ENCODE results near the gene CFAP20. TPM values are rescaled to one million over a fixed set of nuclear protein-coding genes. Genes with fewer than 3 reads are reported as not detected.
"Not testable (repeated sequence)": the region's sequence is repeated elsewhere in the genome, so short reads cannot be mapped to it uniquely, and the experiment has no call there.

CFAP20 gene
- total RNA-seq, 1 experiment from 2014 or later: 59.7 TPM

DNA sequence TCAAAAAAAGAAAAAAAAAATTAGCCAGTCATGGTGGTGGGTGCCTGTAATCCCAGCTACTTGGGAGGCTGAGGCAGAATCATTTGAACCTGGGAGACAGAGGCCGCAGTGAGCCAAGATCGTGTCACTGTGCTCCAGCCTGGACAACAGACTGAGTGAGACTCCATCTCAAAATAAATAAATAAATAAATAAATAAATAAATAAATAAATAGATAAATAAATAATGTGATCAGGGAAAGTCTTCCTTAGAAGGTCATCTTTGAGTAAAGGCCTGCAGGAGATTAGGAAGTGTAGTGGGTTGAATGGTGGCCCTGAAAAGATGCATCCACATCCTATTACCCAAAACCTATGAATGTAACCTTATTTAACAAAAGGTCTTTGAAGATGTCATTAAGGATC lies 56.1 kb downstream of the CFAP20 start:
- CTCF ChIA-PET; H2AFZ ChIP-seq (ENCODE audit: low read depth, low read length, poor library complexity, severe bottlenecking); H3K79me2 ChIP-seq (ENCODE audit: insufficient read depth, low read length); H3K36me3 ChIP-seq (ENCODE audit: control insufficient read depth in 1 of 2, insufficient read depth in 2 of 2, low read length in 2 of 2); BruUV-seq (replicated peaks); H3K4me3 ChIP-seq (replicated peaks in 1 of 2; ENCODE audit: low read depth in 1 of 2, low read length in 2 of 2); H3K4me2 ChIP-seq (ENCODE audit: low read length); RAD21 ChIA-PET (ENCODE audit: low non-redundant PET in 1 of 2, low total read pairs in 2 of 2, uncharacterized antibody in 2 of 2, unreplicated experiment in 2 of 2); DNase-seq (ENCODE audit: low read depth, low spot score); H3K9me3 ChIP-seq (ENCODE audit: control insufficient read depth in 1 of 2, insufficient read depth in 1 of 2, low read depth in 1 of 2, low read length in 2 of 2); H3K9ac ChIP-seq (ENCODE audit: low read length); H3K9me2 ChIP-seq (ENCODE audit: insufficient read depth); H3K27ac ChIP-seq (ENCODE audit: low read depth, low read length); ATAC-seq; H4K20me1 ChIP-seq (ENCODE audit: insufficient read depth); POLR2A ChIA-PET; H3K4me1 ChIP-seq (ENCODE audit: control insufficient read depth in 1 of 2, insufficient read depth in 2 of 2, low read length in 2 of 2); H3K27me3 ChIP-seq (ENCODE audit: insufficient read depth, low read length); intact Hi-C loops (cut with micrococcal nuclease): not testable (repeated sequence)

DNA sequence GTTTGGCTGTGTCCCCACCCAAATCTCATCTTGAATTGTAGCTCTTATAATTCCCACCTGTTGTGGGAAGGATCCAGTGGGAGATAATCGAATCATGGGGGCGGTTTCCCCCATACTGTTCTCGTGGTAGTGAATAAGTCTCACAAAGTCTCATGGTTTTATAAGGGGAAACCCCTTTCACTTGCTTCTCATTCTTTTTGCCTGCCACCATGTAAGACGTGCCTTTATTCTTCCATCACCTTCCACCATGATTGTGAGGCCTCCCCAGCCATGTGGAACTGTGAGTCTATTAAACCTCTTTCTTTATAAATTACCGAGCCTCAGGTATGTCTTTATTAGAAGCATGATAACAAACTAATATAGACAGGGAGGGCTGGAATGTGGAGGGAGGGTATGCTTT lies 57.0 kb downstream of the CFAP20 start:
- intact Hi-C loops (cut with micrococcal nuclease); H3K9me2 ChIP-seq (ENCODE audit: insufficient read depth); H3K27ac ChIP-seq (ENCODE audit: low read depth, low read length); CTCF ChIA-PET; H3K36me3 ChIP-seq (ENCODE audit: control insufficient read depth in 1 of 2, insufficient read depth in 2 of 2, low read length in 2 of 2); POLR2A ChIA-PET; BruUV-seq (replicated peaks); H3K4me3 ChIP-seq (replicated peaks in 1 of 2; ENCODE audit: low read depth in 1 of 2, low read length in 2 of 2); H3K9ac ChIP-seq (ENCODE audit: low read length); H4K20me1 ChIP-seq (ENCODE audit: insufficient read depth); H3K27me3 ChIP-seq (ENCODE audit: insufficient read depth, low read length); H3K79me2 ChIP-seq (ENCODE audit: insufficient read depth, low read length); DNase-seq (ENCODE audit: low read depth, low spot score); RAD21 ChIA-PET (ENCODE audit: low non-redundant PET in 1 of 2, low total read pairs in 2 of 2, uncharacterized antibody in 2 of 2, unreplicated experiment in 2 of 2); H3K9me3 ChIP-seq (ENCODE audit: control insufficient read depth in 1 of 2, insufficient read depth in 1 of 2, low read depth in 1 of 2, low read length in 2 of 2); H3K4me1 ChIP-seq (ENCODE audit: control insufficient read depth in 1 of 2, insufficient read depth in 2 of 2, low read length in 2 of 2); ATAC-seq; H2AFZ ChIP-seq (ENCODE audit: low read depth, low read length, poor library complexity, severe bottlenecking); H3K4me2 ChIP-seq (ENCODE audit: low read length): not testable (repeated sequence)

DNA sequence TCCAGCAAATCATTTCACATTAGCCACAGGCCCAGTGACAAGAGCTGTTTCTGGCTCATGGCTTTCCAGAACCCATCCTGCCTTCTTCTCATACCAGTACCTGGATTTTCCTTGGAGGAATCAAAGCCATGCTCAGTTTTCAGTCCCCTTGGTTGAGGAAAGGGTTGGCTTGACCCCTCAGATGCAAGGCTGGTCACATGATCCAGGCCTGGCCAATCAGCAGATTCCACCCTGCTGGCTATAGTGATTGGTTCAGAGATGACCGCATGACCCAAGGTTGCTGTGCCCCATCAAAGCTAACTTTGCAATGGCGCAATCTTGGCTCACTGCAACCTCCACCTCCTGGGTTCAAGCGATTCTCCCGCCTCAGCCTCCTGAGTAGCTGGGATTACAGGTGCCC lies 58.6 kb downstream of the CFAP20 start:
- POLR2A ChIA-PET: no interaction called here
- no peak; the same call in 1 of the 2 replicates for ATAC-seq
- Histone ChIP-seq H3K4me2 (ENCODE audit: low read length) (no peak overlapping the region), H3K36me3 (ENCODE audit: control insufficient read depth in 1 of 2, insufficient read depth in 2 of 2, low read length in 2 of 2) (no peaks in the 10 kb centered on the region), H3K4me1 (ENCODE audit: control insufficient read depth in 1 of 2, insufficient read depth in 2 of 2, low read length in 2 of 2) (no peaks in the 10 kb centered on the region), H4K20me1 (ENCODE audit: insufficient read depth) (no peaks in the 10 kb centered on the region), H3K9me2 (ENCODE audit: insufficient read depth) (no peaks in the 10 kb centered on the region), H3K9ac (ENCODE audit: low read length) (no peak overlapping the region), H2AFZ (ENCODE audit: low read depth, low read length, poor library complexity, severe bottlenecking) (no peak overlapping the region), H3K79me2 (ENCODE audit: insufficient read depth, low read length) (no peaks in the 10 kb centered on the region), H3K27ac (ENCODE audit: low read depth, low read length) (no peak overlapping the region), H3K27me3 (ENCODE audit: insufficient read depth, low read length) (no peaks in the 10 kb centered on the region), H3K9me3 (ENCODE audit: control insufficient read depth in 1 of 2, insufficient read depth in 1 of 2, low read depth in 1 of 2, low read length in 2 of 2) (no peaks in the 10 kb centered on the region), H3K4me3 (replicated peaks in 1 of 2; ENCODE audit: low read depth in 1 of 2, low read length in 2 of 2) (no peak overlapping the region)
- RAD21 ChIA-PET (ENCODE audit: low non-redundant PET in 1 of 2, low total read pairs in 2 of 2, uncharacterized antibody in 2 of 2, unreplicated experiment in 2 of 2): no interaction called here
- DNase-seq (ENCODE audit: low read depth, low spot score): no peak
- BruUV-seq (replicated peaks): no TSS peak
- CTCF ChIA-PET: no interaction called here
- intact Hi-C loops (cut with micrococcal nuclease): no loop called here
- TF ChIP-seq ZFX (IDR thresholded peaks at IDR 0.05): no peak
- TF ChIP-seq EGR1 (IDR thresholded peaks at IDR 0.05; ENCODE audit: low read depth): no peak
- no peak for TF ChIP-seq RAD21 (IDR thresholded peaks at IDR 0.05; ENCODE audit: low read depth)
- no peak for TF ChIP-seq EZH2phosphoT487 (IDR thresholded peaks at IDR 0.05; ENCODE audit: borderline replicate concordance)
- TF ChIP-seq POLR2AphosphoS5 (IDR thresholded peaks at IDR 0.05; ENCODE audit: low read depth, low read length): no peak
- TF ChIP-seq, protein P1, sequence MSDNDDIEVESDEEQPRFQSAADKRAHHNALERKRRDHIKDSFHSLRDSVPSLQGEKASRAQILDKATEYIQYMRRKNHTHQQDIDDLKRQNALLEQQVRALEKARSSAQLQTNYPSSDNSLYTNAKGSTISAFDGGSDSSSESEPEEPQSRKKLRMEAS (IDR thresholded peaks at IDR 0.05): no peak
- TF ChIP-seq, protein P2, sequence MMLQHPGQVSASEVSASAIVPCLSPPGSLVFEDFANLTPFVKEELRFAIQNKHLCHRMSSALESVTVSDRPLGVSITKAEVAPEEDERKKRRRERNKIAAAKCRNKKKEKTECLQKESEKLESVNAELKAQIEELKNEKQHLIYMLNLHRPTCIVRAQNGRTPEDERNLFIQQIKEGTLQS (IDR thresholded peaks at IDR 0.05): no peak
- TF ChIP-seq, protein P3, sequence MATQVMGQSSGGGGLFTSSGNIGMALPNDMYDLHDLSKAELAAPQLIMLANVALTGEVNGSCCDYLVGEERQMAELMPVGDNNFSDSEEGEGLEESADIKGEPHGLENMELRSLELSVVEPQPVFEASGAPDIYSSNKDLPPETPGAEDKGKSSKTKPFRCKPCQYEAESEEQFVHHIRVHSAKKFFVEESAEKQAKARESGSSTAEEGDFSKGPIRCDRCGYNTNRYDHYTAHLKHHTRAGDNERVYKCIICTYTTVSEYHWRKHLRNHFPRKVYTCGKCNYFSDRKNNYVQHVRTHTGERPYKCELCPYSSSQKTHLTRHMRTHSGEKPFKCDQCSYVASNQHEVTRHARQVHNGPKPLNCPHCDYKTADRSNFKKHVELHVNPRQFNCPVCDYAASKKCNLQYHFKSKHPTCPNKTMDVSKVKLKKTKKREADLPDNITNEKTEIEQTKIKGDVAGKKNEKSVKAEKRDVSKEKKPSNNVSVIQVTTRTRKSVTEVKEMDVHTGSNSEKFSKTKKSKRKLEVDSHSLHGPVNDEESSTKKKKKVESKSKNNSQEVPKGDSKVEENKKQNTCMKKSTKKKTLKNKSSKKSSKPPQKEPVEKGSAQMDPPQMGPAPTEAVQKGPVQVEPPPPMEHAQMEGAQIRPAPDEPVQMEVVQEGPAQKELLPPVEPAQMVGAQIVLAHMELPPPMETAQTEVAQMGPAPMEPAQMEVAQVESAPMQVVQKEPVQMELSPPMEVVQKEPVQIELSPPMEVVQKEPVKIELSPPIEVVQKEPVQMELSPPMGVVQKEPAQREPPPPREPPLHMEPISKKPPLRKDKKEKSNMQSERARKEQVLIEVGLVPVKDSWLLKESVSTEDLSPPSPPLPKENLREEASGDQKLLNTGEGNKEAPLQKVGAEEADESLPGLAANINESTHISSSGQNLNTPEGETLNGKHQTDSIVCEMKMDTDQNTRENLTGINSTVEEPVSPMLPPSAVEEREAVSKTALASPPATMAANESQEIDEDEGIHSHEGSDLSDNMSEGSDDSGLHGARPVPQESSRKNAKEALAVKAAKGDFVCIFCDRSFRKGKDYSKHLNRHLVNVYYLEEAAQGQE (IDR thresholded peaks at IDR 0.05; ENCODE audit: low read depth): no peak

Data from HCT116 (cell line).